ENCODE measurements around the gene HNRNPF. TPM values are rescaled to one million over a fixed set of nuclear protein-coding genes. Genes with fewer than 3 reads are reported as not detected.

HNRNPF gene
- total and polyA plus RNA-seq, 4 donors: 64.5 to 150 (median 113) TPM

GRCh38 chr10:43375401-43376020 is 33.5 kb downstream of the HNRNPF start:
- Histone ChIP-seq H3K9me3 (ENCODE audit: control insufficient read depth in 4 of 4, low read length in 3 of 4) (no peaks in the 10 kb centered on the region), H3K27me3 (ENCODE audit: control insufficient read depth in 4 of 4, insufficient read depth in 4 of 4, low read length in 3 of 4) (no peaks in the 10 kb centered on the region), H3K9ac (ENCODE audit: low read depth in 1 of 2, low read length in 2 of 2) (no peak overlapping the region), H3K4me1 (ENCODE audit: control insufficient read depth in 4 of 4, insufficient read depth in 4 of 4, low read length in 3 of 4) (no peaks in the 10 kb centered on the region), H3K27ac (ENCODE audit: low read depth in 1 of 2, low read length in 2 of 2) (no peak overlapping the region), H3K4me3 (ENCODE audit: low read depth in 1 of 3, low read length in 3 of 3) (no peak overlapping the region), H3K36me3 (ENCODE audit: control insufficient read depth in 4 of 4, insufficient read depth in 3 of 4, low read depth in 1 of 4, low read length in 3 of 4) (no peaks in the 10 kb centered on the region)
- 76% methylated on average over 12 of the region's 12 CpGs for WGBS
- TF ChIP-seq RXRA (IDR thresholded peaks at IDR 0.05): no peak
- no peak for TF ChIP-seq TAF1 (conservative IDR thresholded peaks at IDR 0.05)
- TF ChIP-seq GABPA (IDR thresholded peaks at IDR 0.05 in 1 of 2, conservative IDR thresholded peaks at IDR 0.05 in 1 of 2): no peak
- DNase-seq (ENCODE audit: low spot score): no peak

DNA sequence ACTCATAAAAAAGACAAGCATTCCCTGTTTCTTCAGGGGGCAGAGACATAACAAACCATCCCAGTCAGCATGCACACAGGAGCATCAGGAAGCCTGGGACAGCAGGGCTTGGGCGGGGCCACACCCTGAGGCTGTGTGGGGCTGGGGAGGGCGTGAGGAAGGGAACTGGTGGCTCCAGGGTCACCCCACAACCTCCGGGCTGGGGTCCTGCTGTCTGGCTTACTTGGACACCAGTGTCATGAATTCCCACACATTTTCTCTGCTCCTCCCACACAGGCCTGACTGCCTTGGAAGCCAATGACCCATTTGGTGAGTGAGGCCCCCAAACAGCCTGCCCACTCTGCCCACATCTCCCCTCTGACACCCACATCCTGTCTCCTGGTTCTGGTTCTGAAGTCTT is 34.8 kb downstream of the HNRNPF start:
- no peaks in the 10 kb centered on the region for H3K4me1 ChIP-seq (ENCODE audit: control insufficient read depth in 4 of 4, insufficient read depth in 4 of 4, low read length in 3 of 4)
- H3K9me3 ChIP-seq (ENCODE audit: control insufficient read depth in 4 of 4, low read length in 3 of 4): no peaks in the 10 kb centered on the region
- H3K9ac ChIP-seq (ENCODE audit: low read depth in 1 of 2, low read length in 2 of 2): no peak overlapping the region
- H3K27me3 ChIP-seq (ENCODE audit: control insufficient read depth in 4 of 4, insufficient read depth in 4 of 4, low read length in 3 of 4): no peaks in the 10 kb centered on the region
- no peak overlapping the region for H3K27ac ChIP-seq (ENCODE audit: low read depth in 1 of 2, low read length in 2 of 2)
- no peak overlapping the region for H3K4me3 ChIP-seq (ENCODE audit: low read depth in 1 of 3, low read length in 3 of 3)
- TF ChIP-seq HNF4G (IDR thresholded peaks at IDR 0.05): no peak
- TF ChIP-seq HNF4A (conservative IDR thresholded peaks at IDR 0.05): no peak
- no peak for TF ChIP-seq SP1 (IDR thresholded peaks at IDR 0.05)
- no peak for TF ChIP-seq ATF3 (IDR thresholded peaks at IDR 0.05)
- no peak for TF ChIP-seq RAD21 (IDR thresholded peaks at IDR 0.05)
- TF ChIP-seq EGR1 (IDR thresholded peaks at IDR 0.05; ENCODE audit: low read depth in 2 of 2): no peak
- TF ChIP-seq GABPA (IDR thresholded peaks at IDR 0.05 in 1 of 2, conservative IDR thresholded peaks at IDR 0.05 in 1 of 2): no peak
- no peak for TF ChIP-seq RXRA (IDR thresholded peaks at IDR 0.05)
- TF ChIP-seq ZBTB33 (IDR thresholded peaks at IDR 0.05): no peak
- no peak for TF ChIP-seq MAX (IDR thresholded peaks at IDR 0.05)
- no peak for TF ChIP-seq FOXA1 (IDR thresholded peaks at IDR 0.05)
- TF ChIP-seq JUND (IDR thresholded peaks at IDR 0.05): no peak
- H3K36me3 ChIP-seq (ENCODE audit: control insufficient read depth in 4 of 4, insufficient read depth in 3 of 4, low read depth in 1 of 4, low read length in 3 of 4): no peaks in the 10 kb centered on the region
- DNase-seq (ENCODE audit: low spot score): no peak
- WGBS: 86% methylated on average over 3 of the region's 3 CpGs

DNA sequence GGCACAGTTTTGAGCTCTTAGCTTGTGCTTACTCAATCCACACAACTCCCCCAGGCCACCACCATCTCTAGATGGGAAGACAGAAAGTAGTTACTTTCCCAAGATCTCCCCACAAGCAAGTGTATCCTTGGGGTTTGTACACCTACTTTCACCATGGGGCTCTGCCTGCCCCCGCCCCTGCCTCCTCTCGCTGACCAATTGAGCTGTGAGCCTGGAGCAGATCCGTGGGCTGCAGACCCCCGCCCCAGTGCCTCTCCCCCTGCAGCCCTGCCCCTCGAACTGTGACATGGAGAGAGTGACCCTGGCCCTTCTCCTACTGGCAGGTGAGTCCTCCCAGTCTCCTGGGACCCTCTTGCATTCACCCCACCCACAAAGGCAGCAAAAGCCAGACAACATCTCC is 35.5 kb downstream of the HNRNPF start:
- Histone ChIP-seq H3K9ac (ENCODE audit: low read depth in 1 of 2, low read length in 2 of 2) (no peak overlapping the region), H3K4me3 (ENCODE audit: low read depth in 1 of 3, low read length in 3 of 3) (no peak overlapping the region), H3K27ac (ENCODE audit: low read depth in 1 of 2, low read length in 2 of 2) (no peak overlapping the region), H3K4me1 (ENCODE audit: control insufficient read depth in 4 of 4, insufficient read depth in 4 of 4, low read length in 3 of 4) (no peaks in the 10 kb centered on the region), H3K9me3 (ENCODE audit: control insufficient read depth in 4 of 4, low read length in 3 of 4) (no peaks in the 10 kb centered on the region), H3K36me3 (ENCODE audit: control insufficient read depth in 4 of 4, insufficient read depth in 3 of 4, low read depth in 1 of 4, low read length in 3 of 4) (no peaks in the 10 kb centered on the region), H3K27me3 (ENCODE audit: control insufficient read depth in 4 of 4, insufficient read depth in 4 of 4, low read length in 3 of 4) (no peaks in the 10 kb centered on the region)
- no peak for DNase-seq (ENCODE audit: low spot score)
- 85% methylated on average over 5 of the region's 5 CpGs for WGBS
- TF ChIP-seq ZBTB33 (IDR thresholded peaks at IDR 0.05) (no peak), EGR1 (IDR thresholded peaks at IDR 0.05; ENCODE audit: low read depth in 2 of 2) (no peak), JUND (IDR thresholded peaks at IDR 0.05) (no peak), REST (IDR thresholded peaks at IDR 0.05) (no peak), YY1 (IDR thresholded peaks at IDR 0.05) (no peak), FOXA2 (IDR thresholded peaks at IDR 0.05) (no peak), HNF4A (conservative IDR thresholded peaks at IDR 0.05) (no peak), RAD21 (IDR thresholded peaks at IDR 0.05) (no peak), HNF4G (IDR thresholded peaks at IDR 0.05) (no peak), ATF3 (IDR thresholded peaks at IDR 0.05) (no peak), CTCF (IDR thresholded peaks at IDR 0.05; ENCODE audit: low read depth, low read length, missing input control) (no peak), RXRA (IDR thresholded peaks at IDR 0.05) (no peak)
